Transverse colon (tissue), 4 donors: Measurements from ENCODE around the gene COX5A. TPM values are rescaled to one million over a fixed set of nuclear protein-coding genes. Genes with fewer than 3 reads are reported as not detected.

Source experiments
- DNase-seq: peaks from one replicate; pipeline ENCODE4 v3.0.0-alpha.2; 2019
- H3K27ac ChIP-seq, 4 donors: fragments of 200-600 bp; sonication (generic); 2 replicates each; pipeline ENCODE4 v1.5.1; 2016 to 2018; ENCODE audit warnings: inconsistent platforms in 4 of 4
- H3K27me3 ChIP-seq: fragments of 200-600 bp; sonication (generic); 2 replicates; pipeline ENCODE4 v1.5.1; 2017; ENCODE audit warnings: inconsistent platforms
- H3K36me3 ChIP-seq, 4 donors: fragments of 200-600 bp; sonication (generic); 2 replicates each; pipeline ENCODE4 v1.5.1; 2017 to 2019; ENCODE audit warnings: inconsistent platforms in 4 of 4
- H3K4me1 ChIP-seq, 4 donors: fragments of 200-600 bp; sonication (generic); 2 replicates each; pipeline ENCODE4 v1.5.1; 2017 to 2020; ENCODE audit warnings: inconsistent platforms in 4 of 4
- H3K4me3 ChIP-seq, 4 donors: fragments of 200-600 bp; sonication (generic); 1 replicate in 1 of 4; 2 replicates in 3 of 4; pipeline versions ENCODE4 v1.5.1 to v1.6.1; 2017 to 2019; ENCODE audit warnings: inconsistent platforms in 4 of 4
- H3K9me3 ChIP-seq, 2 donors: fragments of 200-600 bp; sonication (generic); 2 replicates each; pipeline ENCODE4 v1.5.1; 2017 to 2019; ENCODE audit warnings: inconsistent platforms in 2 of 2
- EP300 ChIP-seq: sonication (generic); formaldehyde crosslinking; IDR thresholded peaks from one replicate; pipeline ENCODE4 v1.6.1; 2017; ENCODE audit warnings: antibody characterized with exemption, low read depth
- POLR2A ChIP-seq: fragments of 450-650 bp; IDR thresholded peaks from one replicate; pipeline ENCODE4 v1.6.1; 2016; ENCODE audit warnings: antibody characterized with exemption, mild to moderate bottlenecking, moderate library complexity
- POLR2AphosphoS5 ChIP-seq, 3 donors: sonication (generic); formaldehyde crosslinking; IDR thresholded peaks; one replicate each; pipeline ENCODE4 v1.6.1; 2016; ENCODE audit warnings: antibody characterized with exemption in 3 of 3
- WGBS, 2 donors: methylation state at CpG; one replicate each; pipeline ENCODE4 v1.1.5; 2018; ENCODE audit warnings: low coverage in 1 of 2; 5-methylcytosine and 5-hydroxymethylcytosine counted together
- in situ Hi-C, 4 donors: fragments of 200-750 bp; cut with MboI; loops; one replicate each; pipeline versions ENCODE4 v1.15.0 to v1.15.1; 2017; ENCODE audit warnings: low sequenced_read_pairs in 3 of 4, low pct_ligation_motif_present in 1 of 4, low pct_unique_long_range_greater_than_20kb in 1 of 4
- intact Hi-C: fragments of 100-400 bp; cut with DNase I; formaldehyde crosslinking; loops from one replicate; pipeline ENCODE4 v1.15.1; 2023; ENCODE audit warnings: low total_unique reads
- total RNA-seq, 4 donors: library from RNA; depleted of rRNA; stranded (reverse); fragments of >200 nt; gene quantifications; one replicate each; pipeline ENCODE4 v1.1.0, GENCODE V29; 2016
- TF ChIP-seq, protein P1 (sequence below), 5 experiments: fragments of 200-600 bp in 3 of 5; fragments of 450-650 bp in 2 of 5; sonication (generic) in 3 of 5; IDR thresholded peaks; 1 replicate in 2 of 5; 2 replicates in 3 of 5; pipeline ENCODE4 v1.5.1; 2016 to 2017; ENCODE audit warnings: antibody characterized with exemption in 5 of 5, inconsistent platforms in 3 of 5, mild to moderate bottlenecking in 2 of 5, moderate library complexity in 1 of 5

COX5A gene
- total RNA-seq, 4 donors from 2014 or later = 135 to 437 (median 219) TPM

GRCh38 chr15:74964794-74965193 is 26.9 kb upstream of the COX5A start:
- no peaks in the 10 kb centered on the region for H3K27me3 ChIP-seq
- H3K4me3 ChIP-seq = no peak overlapping the region
- no peak for DNase-seq
- in situ Hi-C loops = loop anchor here in 1 of 4 donors (25.0 kb wide), 1 partner anchor 327 kb away; no protein-coding TSS in a partner anchor
- no peaks in the 10 kb centered on the region for H3K36me3 ChIP-seq
- 27% methylated on average over 3 of the region's 3 CpGs for WGBS, 2 donors
- TF ChIP-seq EP300 (no peak), POLR2A (no peak), POLR2AphosphoS5 (IDR thresholded peaks at IDR 0.05) (no peak)
- TF ChIP-seq, protein P1, sequence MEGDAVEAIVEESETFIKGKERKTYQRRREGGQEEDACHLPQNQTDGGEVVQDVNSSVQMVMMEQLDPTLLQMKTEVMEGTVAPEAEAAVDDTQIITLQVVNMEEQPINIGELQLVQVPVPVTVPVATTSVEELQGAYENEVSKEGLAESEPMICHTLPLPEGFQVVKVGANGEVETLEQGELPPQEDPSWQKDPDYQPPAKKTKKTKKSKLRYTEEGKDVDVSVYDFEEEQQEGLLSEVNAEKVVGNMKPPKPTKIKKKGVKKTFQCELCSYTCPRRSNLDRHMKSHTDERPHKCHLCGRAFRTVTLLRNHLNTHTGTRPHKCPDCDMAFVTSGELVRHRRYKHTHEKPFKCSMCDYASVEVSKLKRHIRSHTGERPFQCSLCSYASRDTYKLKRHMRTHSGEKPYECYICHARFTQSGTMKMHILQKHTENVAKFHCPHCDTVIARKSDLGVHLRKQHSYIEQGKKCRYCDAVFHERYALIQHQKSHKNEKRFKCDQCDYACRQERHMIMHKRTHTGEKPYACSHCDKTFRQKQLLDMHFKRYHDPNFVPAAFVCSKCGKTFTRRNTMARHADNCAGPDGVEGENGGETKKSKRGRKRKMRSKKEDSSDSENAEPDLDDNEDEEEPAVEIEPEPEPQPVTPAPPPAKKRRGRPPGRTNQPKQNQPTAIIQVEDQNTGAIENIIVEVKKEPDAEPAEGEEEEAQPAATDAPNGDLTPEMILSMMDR (IDR thresholded peaks at IDR 0.05) = no peak
- peaks cover 0 to 14% (median 0%) of the 10 kb centered on the region in 4 donors for H3K4me1 ChIP-seq
- H3K9me3 ChIP-seq = no peaks in the 10 kb centered on the region
- intact Hi-C loops = no loop called here
- no peak overlapping the region for H3K27ac ChIP-seq

- Histone ChIP-seq H3K27me3 (peaks cover 14% of the 10 kb centered on the region), H3K9me3 (no peaks in the 10 kb centered on the region), H3K4me3 (no peak overlapping the region), H3K27ac (no peak overlapping the region), H3K36me3 (no peaks in the 10 kb centered on the region), H3K4me1 (peaks cover 0 to 29% (median 8%) of the 10 kb centered on the region in 4 donors)
- TF ChIP-seq, protein P1 (IDR thresholded peaks at IDR 0.05) = no peak
- TF ChIP-seq EP300 (no peak), POLR2A (no peak), POLR2AphosphoS5 (IDR thresholded peaks at IDR 0.05) (no peak)
- intact Hi-C loops = no loop called here
- in situ Hi-C loops = loop anchor here in 1 of 4 donors (25.0 kb wide), 1 partner anchor 326 kb away; no protein-coding TSS in a partner anchor
- no peak for DNase-seq
- 83 to 92% methylated on average over 3 to 4 of the region's 4 CpGs for WGBS, 2 donors
Observed at GRCh38 chr15:74963213-74963612, 25.3 kb upstream of the COX5A start.

DNA sequence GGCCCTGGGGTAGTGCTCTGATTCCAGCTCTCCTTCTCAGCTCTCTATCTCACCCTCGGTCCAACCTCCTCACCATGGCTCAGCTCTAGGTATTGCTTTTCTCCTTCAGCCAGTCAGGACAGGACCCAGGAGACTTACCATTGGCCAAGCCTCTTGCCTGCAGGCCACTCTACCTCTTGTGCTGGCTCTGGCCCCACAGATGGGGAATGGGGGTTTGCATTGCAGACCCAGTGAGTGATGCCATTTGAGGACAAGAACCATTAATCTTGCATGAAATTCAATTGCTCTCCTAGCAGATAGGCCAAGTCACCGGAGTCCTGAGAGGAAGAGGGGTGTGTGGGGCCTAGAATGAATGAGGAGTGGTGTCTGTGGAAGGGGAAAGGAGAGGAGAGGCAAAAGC is 24.8 kb upstream of the COX5A start:
- intact Hi-C loops = no loop called here
- TF ChIP-seq POLR2AphosphoS5 (IDR thresholded peaks at IDR 0.05) (no peak), EP300 (no peak), POLR2A (no peak)
- TF ChIP-seq, protein P1 (IDR thresholded peaks at IDR 0.05) = no peak
- H3K27me3 ChIP-seq = peaks cover 20% of the 10 kb centered on the region
- 73 to 100% methylated on average over 1 to 2 of the region's 2 CpGs for WGBS, 2 donors
- no peak overlapping the region for H3K27ac ChIP-seq
- no peak for DNase-seq
- peaks cover 0 to 35% (median 13%) of the 10 kb centered on the region in 4 donors for H3K4me1 ChIP-seq
- in situ Hi-C loops = loop anchor here in 1 of 4 donors (25.0 kb wide), 1 partner anchor 325 kb away; no protein-coding TSS in a partner anchor
- H3K4me3 ChIP-seq = no peak overlapping the region
- no peaks in the 10 kb centered on the region for H3K36me3 ChIP-seq
- H3K9me3 ChIP-seq = no peaks in the 10 kb centered on the region

DNA sequence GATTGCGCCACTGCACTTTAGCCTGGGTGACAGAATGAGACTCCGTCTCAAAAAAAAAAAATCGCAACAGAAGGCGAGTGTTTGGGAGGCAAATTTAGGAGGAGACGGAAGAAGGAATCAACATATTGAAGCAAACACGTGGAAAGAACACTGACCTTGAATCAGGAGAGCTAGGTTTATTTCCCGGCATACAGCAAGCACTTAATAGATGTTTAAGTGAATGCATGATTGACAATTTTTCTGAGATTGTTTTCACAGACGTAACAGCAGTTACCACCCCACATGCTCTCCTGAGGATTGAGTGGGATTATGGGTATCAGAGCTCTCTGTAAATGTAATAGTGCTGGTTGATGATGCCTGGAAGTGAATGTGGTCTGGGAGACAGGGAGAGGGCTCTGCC is 24.3 kb upstream of the COX5A start:
- H3K36me3 ChIP-seq = no peaks in the 10 kb centered on the region
- H3K4me1 ChIP-seq = peaks cover 0 to 39% (median 18%) of the 10 kb centered on the region in 4 donors
- in situ Hi-C loops = loop anchor here in 1 of 4 donors (25.0 kb wide), 1 partner anchor 325 kb away; no protein-coding TSS in a partner anchor
- no peaks in the 10 kb centered on the region for H3K9me3 ChIP-seq
- TF ChIP-seq POLR2AphosphoS5 (IDR thresholded peaks at IDR 0.05) = no peak
- TF ChIP-seq EP300 = no peak
- TF ChIP-seq, protein P1 (IDR thresholded peaks at IDR 0.05) = no peak
- TF ChIP-seq POLR2A = no peak
- no peak overlapping the region for H3K27ac ChIP-seq
- intact Hi-C loops = no loop called here
- peaks cover 24% of the 10 kb centered on the region for H3K27me3 ChIP-seq
- DNase-seq = no peak
- WGBS, 2 donors = 73 to 91% methylated on average over 4 to 8 of the region's 8 CpGs
- no peak overlapping the region for H3K4me3 ChIP-seq
